Vagina (tissue), 2 donors: ENCODE measurements around the gene WSB1.
"Not testable (repeated sequence)": the region's sequence is repeated elsewhere in the genome, so short reads cannot be mapped to it uniquely, and the experiment has no call there.

Source experiments
- CTCF ChIP-seq, 3 experiments: fragments of 450-650 bp in 2 of 3; fragments of 200-600 bp in 1 of 3; sonication (generic) in 1 of 3; IDR thresholded peaks; one replicate each; pipeline ENCODE4 v1.5.1; 2017 to 2019; ENCODE audit warnings: antibody characterized with exemption in 3 of 3, mild to moderate bottlenecking in 2 of 3, moderate library complexity in 2 of 3
- POLR2A ChIP-seq, 2 donors: fragments of 450-650 bp; IDR thresholded peaks; one replicate each; pipeline ENCODE4 v1.6.1; 2017; ENCODE audit warnings: antibody characterized with exemption in 2 of 2, mild to moderate bottlenecking in 2 of 2, moderate library complexity in 2 of 2
- POLR2AphosphoS5 ChIP-seq, 2 donors: sonication (generic); formaldehyde crosslinking; IDR thresholded peaks; one replicate each; pipeline ENCODE4 v1.9.0; 2017; ENCODE audit warnings: antibody characterized with exemption in 2 of 2, mild to moderate bottlenecking in 2 of 2, low read depth in 1 of 2; ENCODE audit not compliant: insufficient read depth in 1 of 2

GRCh38 chr17:27254802-27255201 lies 39.1 kb upstream of the WSB1 start:
- not testable (repeated sequence) for TF ChIP-seq CTCF (IDR thresholded peaks at IDR 0.05); POLR2A (IDR thresholded peaks at IDR 0.05); POLR2AphosphoS5 (IDR thresholded peaks at IDR 0.05; ENCODE audit: insufficient read depth in 1 of 2, low read depth in 1 of 2)
